Upper lobe of left lung (tissue), 6 donors: Measurements from ENCODE around the gene SLC7A6OS. TPM values are rescaled to one million over a fixed set of nuclear protein-coding genes. Genes with fewer than 3 reads are reported as not detected.

ENCODE experiments used
- ATAC-seq, 2 donors: fragments of 200-7000 bp; cut with Tn5 transposase; one replicate each; pipeline ENCODE4 v1.9.1; 2022; ENCODE audit warnings: mild to moderate bottlenecking in 2 of 2, moderate library complexity in 2 of 2; ENCODE audit not compliant: low FRiP score in 2 of 2
- DNase-seq, 2 donors: peaks; one replicate each; pipeline ENCODE4 v3.0.0-alpha.2; 2019 to 2020
- H3K27ac ChIP-seq, 4 donors: fragments of 200-600 bp; sonication (generic); one replicate each; pipeline ENCODE4 v1.5.1; 2016 to 2019
- H3K27me3 ChIP-seq, 4 donors: fragments of 200-600 bp; sonication (generic); one replicate each; pipeline ENCODE4 v1.5.1; 2017 to 2019
- H3K36me3 ChIP-seq, 4 donors: fragments of 200-600 bp; sonication (generic); one replicate each; pipeline ENCODE4 v1.5.1; 2016 to 2019
- H3K4me1 ChIP-seq, 4 donors: fragments of 200-600 bp; sonication (generic); one replicate each; pipeline ENCODE4 v1.5.1; 2018 to 2019
- H3K4me3 ChIP-seq, 4 donors: fragments of 200-600 bp; sonication (generic); one replicate each; pipeline ENCODE4 v1.5.1; 2017 to 2019; ENCODE audit warnings: mild to moderate bottlenecking in 2 of 4, moderate library complexity in 1 of 4
- H3K9me3 ChIP-seq, 4 donors: fragments of 200-600 bp; sonication (generic); one replicate each; pipeline ENCODE4 v1.5.1; 2018 to 2019
- EP300 ChIP-seq, 4 donors: sonication (generic); formaldehyde crosslinking; IDR thresholded peaks; one replicate each; pipeline ENCODE4 v1.5.1; 2017; ENCODE audit warnings: antibody characterized with exemption in 4 of 4, control low read depth in 2 of 4
- POLR2A ChIP-seq, 4 donors: fragments of 450-650 bp; IDR thresholded peaks; one replicate each; pipeline ENCODE4 v1.5.1; 2016 to 2017; ENCODE audit warnings: antibody characterized with exemption in 4 of 4, mild to moderate bottlenecking in 2 of 4
- POLR2AphosphoS5 ChIP-seq, 2 donors: sonication (generic); formaldehyde crosslinking; IDR thresholded peaks; one replicate each; pipeline ENCODE4 v1.5.1; 2017; ENCODE audit warnings: antibody characterized with exemption in 2 of 2
- WGBS, 2 donors: methylation state at CpG; one replicate each; pipeline ENCODE4 v1.1.5; 2017 to 2018; 5-methylcytosine and 5-hydroxymethylcytosine counted together
- total RNA-seq, 6 donors: library from RNA; depleted of rRNA in 4 of 6; stranded (reverse); fragments of >200 nt in 4 of 6; gene quantifications; one replicate each; pipeline versions ENCODE4 v1.1.0 to v1.2.1, GENCODE V29; 2016 to 2021
- TF ChIP-seq, protein P1 (sequence below), 6 experiments: fragments of 450-650 bp in 4 of 6; fragments of 200-600 bp in 2 of 6; sonication (generic) in 2 of 6; IDR thresholded peaks; one replicate each; pipeline ENCODE4 v1.5.1; 2016 to 2019; ENCODE audit warnings: antibody characterized with exemption in 6 of 6
- donor health status: DM: no; HTN: no; CAD: no; lungs with moderate emphysema.
- donor health status: DM: no; HTN: yes; CAD: no; lungs with severe emphysema.

SLC7A6OS gene
- total RNA-seq, 6 donors from 2014 or later, result 9.9 to 35.6 (median 18.5) TPM

DNA sequence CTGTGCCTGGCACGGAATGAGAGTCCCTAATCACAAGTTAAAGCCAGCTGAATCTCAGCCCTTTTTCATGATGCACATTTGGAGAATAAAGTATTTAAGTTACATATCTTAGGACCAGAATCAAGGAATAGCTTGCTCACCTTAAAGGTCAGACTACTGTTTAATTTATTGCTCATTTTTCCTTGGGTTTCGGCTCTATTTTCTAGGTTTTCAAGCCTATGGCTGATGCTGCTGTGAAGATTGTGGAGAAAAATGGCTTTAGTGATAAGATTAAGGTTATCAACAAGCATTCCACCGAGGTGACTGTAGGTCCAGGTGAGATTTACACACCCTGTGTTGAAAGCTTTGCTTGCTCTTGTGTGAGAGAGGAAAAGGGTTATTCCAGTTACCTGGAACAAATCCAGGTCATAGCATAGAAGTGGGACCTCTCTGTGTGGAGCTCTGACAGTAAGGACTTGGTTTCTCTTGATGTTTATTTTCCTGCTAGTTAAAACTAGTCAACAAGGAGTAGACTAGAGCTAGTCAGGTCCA lies 18.2 kb upstream of the SLC7A6OS start:
- TF ChIP-seq POLR2A (IDR thresholded peaks at IDR 0.05) (peak in 1 of 4 donors; percentile 12), EP300 (IDR thresholded peaks at IDR 0.05) (no peak)
- Histone ChIP-seq H3K27ac (peak overlapping the region in 1 of 4 donors; percentile 15), H3K9me3 (no peaks in the 10 kb centered on the region), H3K4me3 (no peak overlapping the region), H3K27me3 (no peaks in the 10 kb centered on the region), H3K4me1 (peaks cover 16 to 34% (median 25%) of the 10 kb centered on the region in 4 donors), H3K36me3 (peaks cover 2 to 26% (median 10%) of the 10 kb centered on the region in 4 donors)
- ATAC-seq (no peak), DNase-seq (no peak)
- WGBS, 2 donors, result 32 to 34% methylated on average over 3 of the region's 3 CpGs

DNA sequence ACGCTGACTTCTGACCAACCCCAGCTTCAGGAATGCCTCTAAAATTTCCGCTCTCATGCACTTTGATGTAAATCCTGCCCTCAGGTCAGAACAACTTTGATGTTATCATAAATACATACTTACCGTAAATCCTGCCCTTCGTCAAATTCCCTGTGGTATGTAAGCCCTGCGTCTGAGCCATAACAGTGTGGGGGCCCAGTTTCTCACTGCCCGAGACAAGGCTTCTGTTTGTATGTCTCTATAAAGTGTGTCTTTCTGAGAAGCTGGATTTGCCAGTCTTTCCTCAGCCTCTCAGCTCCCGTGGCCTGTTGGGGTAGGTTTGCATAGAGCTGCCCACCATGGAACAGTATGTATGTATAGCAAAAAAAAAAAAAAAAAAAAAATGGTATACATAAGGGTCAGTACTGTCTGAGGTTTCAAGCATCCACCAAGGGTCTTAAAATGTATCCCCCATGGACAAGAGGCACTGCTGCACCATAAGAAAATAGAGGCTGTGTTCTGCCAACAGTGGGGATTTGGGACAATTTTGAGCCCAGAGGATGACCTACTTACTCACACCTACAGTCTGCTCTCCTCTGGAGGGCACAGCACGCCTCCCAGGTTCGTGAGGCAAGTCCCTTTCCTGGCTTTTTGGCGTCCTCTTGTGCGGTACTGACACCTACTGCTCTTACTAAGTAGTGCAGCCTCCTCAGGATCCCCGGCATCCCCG lies 17.6 kb upstream of the SLC7A6OS start:
- DNase-seq (peak in 1 of 2 donors; percentile 88), ATAC-seq (peak; percentile 93 to 94)
- H3K4me1 ChIP-seq, result peaks cover 16 to 29% (median 22%) of the 10 kb centered on the region in 4 donors
- H3K4me3 ChIP-seq, result no peak overlapping the region
- peaks cover 4 to 27% (median 10%) of the 10 kb centered on the region in 4 donors for H3K36me3 ChIP-seq
- no peaks in the 10 kb centered on the region for H3K9me3 ChIP-seq
- TF ChIP-seq, protein P1, sequence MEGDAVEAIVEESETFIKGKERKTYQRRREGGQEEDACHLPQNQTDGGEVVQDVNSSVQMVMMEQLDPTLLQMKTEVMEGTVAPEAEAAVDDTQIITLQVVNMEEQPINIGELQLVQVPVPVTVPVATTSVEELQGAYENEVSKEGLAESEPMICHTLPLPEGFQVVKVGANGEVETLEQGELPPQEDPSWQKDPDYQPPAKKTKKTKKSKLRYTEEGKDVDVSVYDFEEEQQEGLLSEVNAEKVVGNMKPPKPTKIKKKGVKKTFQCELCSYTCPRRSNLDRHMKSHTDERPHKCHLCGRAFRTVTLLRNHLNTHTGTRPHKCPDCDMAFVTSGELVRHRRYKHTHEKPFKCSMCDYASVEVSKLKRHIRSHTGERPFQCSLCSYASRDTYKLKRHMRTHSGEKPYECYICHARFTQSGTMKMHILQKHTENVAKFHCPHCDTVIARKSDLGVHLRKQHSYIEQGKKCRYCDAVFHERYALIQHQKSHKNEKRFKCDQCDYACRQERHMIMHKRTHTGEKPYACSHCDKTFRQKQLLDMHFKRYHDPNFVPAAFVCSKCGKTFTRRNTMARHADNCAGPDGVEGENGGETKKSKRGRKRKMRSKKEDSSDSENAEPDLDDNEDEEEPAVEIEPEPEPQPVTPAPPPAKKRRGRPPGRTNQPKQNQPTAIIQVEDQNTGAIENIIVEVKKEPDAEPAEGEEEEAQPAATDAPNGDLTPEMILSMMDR (IDR thresholded peaks at IDR 0.05), result peak; percentile 89 to 95 (median 92)
- TF ChIP-seq EP300 (IDR thresholded peaks at IDR 0.05), result no peak
- 35 to 45% methylated on average over 12 to 13 of the region's 13 CpGs for WGBS, 2 donors
- no peaks in the 10 kb centered on the region for H3K27me3 ChIP-seq
- peak overlapping the region in 1 of 4 donors; percentile 28 for H3K27ac ChIP-seq

DNA sequence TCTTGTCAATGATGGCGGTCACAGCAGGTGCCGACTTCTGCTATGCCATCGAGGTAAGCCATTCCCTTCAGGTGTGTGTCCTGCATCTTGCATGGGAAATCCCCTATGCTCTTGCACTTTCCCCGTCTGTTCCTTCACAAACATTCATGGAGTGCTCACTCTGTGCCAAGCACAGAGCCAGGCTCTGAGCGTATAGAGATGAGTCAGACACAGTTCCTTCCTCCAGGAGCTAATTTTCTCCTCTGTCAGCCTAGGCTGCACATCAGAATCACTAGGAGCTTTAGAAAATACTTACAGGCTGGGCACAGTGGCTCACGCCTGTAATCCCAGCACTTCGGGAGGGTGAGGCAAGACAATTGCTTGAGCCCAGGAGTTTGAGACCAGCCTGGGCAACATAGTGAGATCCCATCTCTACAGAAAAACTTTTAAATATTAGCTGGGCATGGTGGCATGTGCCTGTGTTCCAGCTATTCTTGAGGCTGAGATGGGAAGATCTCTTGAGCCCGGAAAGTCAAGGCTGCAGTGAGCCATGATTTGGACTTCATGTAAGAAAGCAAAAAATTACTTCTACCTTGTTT lies 14.1 kb upstream of the SLC7A6OS start:
- TF ChIP-seq POLR2AphosphoS5 (IDR thresholded peaks at IDR 0.05) (no peak), EP300 (IDR thresholded peaks at IDR 0.05) (no peak), POLR2A (IDR thresholded peaks at IDR 0.05) (no peak)
- TF ChIP-seq, protein P1 (IDR thresholded peaks at IDR 0.05), result no peak
- DNase-seq (peak in 1 of 2 donors; percentile 3), ATAC-seq (no peak)
- H3K4me3 ChIP-seq, result no peak overlapping the region
- peaks cover 0 to 10% (median 2%) of the 10 kb centered on the region in 4 donors for H3K4me1 ChIP-seq
- H3K27ac ChIP-seq, result no peak overlapping the region
- H3K9me3 ChIP-seq, result no peaks in the 10 kb centered on the region
- peaks cover 10 to 55% (median 15%) of the 10 kb centered on the region in 4 donors for H3K36me3 ChIP-seq
- no peaks in the 10 kb centered on the region for H3K27me3 ChIP-seq
- 90 to 99% methylated on average over 8 of the region's 8 CpGs for WGBS, 2 donors

DNA sequence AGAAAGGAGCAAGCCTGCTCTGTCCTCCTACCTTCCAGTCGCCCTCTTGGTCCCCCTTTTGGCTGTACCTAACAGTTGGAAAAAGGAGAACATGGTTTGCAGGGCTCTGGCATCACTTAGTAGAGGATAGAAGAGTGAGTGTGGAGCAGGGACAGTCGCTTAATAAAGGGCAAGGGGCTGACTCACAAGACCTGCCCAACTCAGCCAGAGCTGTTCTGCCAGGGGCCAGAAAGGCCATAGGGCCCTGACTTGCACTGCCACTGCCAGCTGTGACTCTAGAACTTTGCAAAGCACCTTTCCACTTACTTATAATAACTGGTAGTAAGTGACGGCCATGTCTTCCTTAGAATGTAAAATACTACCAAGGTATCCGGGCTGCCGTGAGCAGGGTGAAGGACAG lies 13.6 kb upstream of the SLC7A6OS start:
- Histone ChIP-seq H3K4me1 (peaks cover 0 to 10% (median 2%) of the 10 kb centered on the region in 4 donors), H3K27ac (no peak overlapping the region), H3K4me3 (no peak overlapping the region), H3K36me3 (peaks cover 10 to 60% (median 16%) of the 10 kb centered on the region in 4 donors), H3K9me3 (no peaks in the 10 kb centered on the region), H3K27me3 (no peaks in the 10 kb centered on the region)
- WGBS, 2 donors, result 92 to 94% methylated on average over 4 to 5 of the region's 5 CpGs
- TF ChIP-seq POLR2A (IDR thresholded peaks at IDR 0.05), result no peak
- TF ChIP-seq, protein P1 (IDR thresholded peaks at IDR 0.05), result no peak
- no peak for TF ChIP-seq EP300 (IDR thresholded peaks at IDR 0.05)
- TF ChIP-seq POLR2AphosphoS5 (IDR thresholded peaks at IDR 0.05), result no peak
- ATAC-seq, result no peak
- peak in 1 of 2 donors; percentile 6 for DNase-seq

DNA sequence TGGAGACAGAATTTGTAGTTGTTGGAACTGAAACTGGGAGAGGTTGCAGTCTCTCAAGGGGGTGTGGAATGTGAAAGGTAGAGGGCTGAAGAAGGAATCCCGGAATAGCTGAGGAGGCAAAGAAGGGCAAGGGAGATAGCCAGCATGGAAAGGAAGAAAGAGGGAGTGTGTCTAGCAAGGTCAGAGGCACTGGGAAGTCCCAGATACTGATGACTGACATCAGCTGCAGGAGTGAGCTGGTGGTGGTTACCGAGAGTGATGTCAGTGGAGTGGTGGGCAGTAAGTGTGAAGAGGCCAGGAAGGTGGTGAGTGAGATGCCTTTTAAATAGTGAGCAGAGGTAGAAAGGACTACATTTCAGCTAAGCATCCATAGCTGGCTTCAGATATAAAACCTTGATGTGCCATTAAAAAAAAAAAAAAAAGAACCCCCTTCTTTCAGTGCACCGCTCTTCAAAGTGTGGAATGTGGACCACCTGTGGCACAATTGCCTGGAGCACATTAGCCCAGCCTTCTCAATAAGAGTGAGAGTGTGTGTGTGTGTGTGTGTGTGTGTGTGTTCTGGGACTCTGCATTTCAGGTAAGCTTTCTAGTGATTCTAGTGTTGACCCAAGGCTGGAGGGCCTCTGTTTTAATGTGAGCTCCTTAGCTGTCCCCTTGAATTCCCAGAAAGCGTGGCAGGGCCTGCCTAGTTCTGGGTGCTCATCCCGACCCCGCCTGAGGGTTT lies 8.6 kb upstream of the SLC7A6OS start:
- H3K4me1 ChIP-seq, result peaks cover 0 to 5% (median 0%) of the 10 kb centered on the region in 4 donors
- no peak overlapping the region for H3K27ac ChIP-seq
- H3K9me3 ChIP-seq, result no peaks in the 10 kb centered on the region
- ATAC-seq (no peak), DNase-seq (peak in 1 of 2 donors; percentile 36)
- TF ChIP-seq POLR2A (IDR thresholded peaks at IDR 0.05), result no peak
- TF ChIP-seq, protein P1 (IDR thresholded peaks at IDR 0.05), result no peak
- no peak for TF ChIP-seq POLR2AphosphoS5 (IDR thresholded peaks at IDR 0.05)
- no peak for TF ChIP-seq EP300 (IDR thresholded peaks at IDR 0.05)
- H3K36me3 ChIP-seq, result peaks cover 10 to 64% (median 17%) of the 10 kb centered on the region in 4 donors
- WGBS, 2 donors, result 78 to 92% methylated on average over 6 of the region's 6 CpGs
- H3K27me3 ChIP-seq, result no peaks in the 10 kb centered on the region
- no peak overlapping the region for H3K4me3 ChIP-seq
